ENCODE results near the gene LRMDA. TPM values are rescaled to one million over a fixed set of nuclear protein-coding genes. Genes with fewer than 3 reads are reported as not detected.

Gene LRMDA
- total and polyA plus RNA-seq, 4 experiments from 2014 or later = not detected

DNA sequence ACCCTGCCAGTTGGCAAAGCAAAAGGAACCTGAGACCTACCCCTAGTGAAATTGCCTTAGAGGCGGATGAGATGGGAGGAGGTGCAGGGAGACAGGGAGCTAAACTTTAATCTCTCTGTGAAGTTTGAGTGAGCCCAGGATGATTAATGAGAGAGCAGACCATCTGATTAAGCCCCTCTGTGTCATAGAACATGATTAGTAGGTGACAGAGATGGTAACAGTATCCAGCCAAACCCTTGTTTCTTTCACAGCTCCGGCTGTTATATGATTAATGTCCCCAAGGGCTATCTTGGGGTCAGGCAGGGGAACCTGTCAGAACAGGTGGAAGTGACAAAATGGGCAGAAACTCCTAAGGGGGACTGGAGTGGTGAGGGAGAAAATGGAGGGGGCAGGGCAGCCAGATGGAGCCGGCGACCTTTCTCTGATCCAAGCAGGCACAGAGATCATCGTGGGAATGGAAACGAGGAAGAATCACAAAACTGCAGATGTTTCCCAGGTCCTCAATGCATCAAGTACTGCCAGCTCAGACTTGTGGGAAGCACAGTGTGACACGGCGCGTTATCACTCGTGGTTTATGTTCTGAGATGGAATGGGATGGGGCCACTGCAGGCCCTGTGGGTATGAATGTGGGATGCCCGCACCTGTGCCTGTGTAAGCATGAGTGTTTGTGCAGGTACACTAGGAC, 684.2 kb downstream of the LRMDA start:
- peaks cover 3 to 4% of the 10 kb centered on the region in 2 donors for H3K27me3 Mint-ChIP-seq
- intact Hi-C loops (cut with micrococcal nuclease) = no loop called here
- CTCF ChIA-PET (ENCODE audit: partially characterized antibody) = no interaction called here
- Histone ChIP-seq H3K4me3 (ENCODE audit: low read length in 2 of 2) (no peak overlapping the region), H3K4me1 (ENCODE audit: insufficient read depth, low read length) (no peaks in the 10 kb centered on the region), H3K27me3 (ENCODE audit: insufficient read depth, low read length) (no peaks in the 10 kb centered on the region), H3K36me3 (ENCODE audit: insufficient read depth, low read length) (no peaks in the 10 kb centered on the region), H3K27ac (ENCODE audit: low read depth, low read length) (no peak overlapping the region), H3K9me3 (ENCODE audit: control insufficient read depth in 1 of 2, low read length in 2 of 2) (no peaks in the 10 kb centered on the region)
- H3K4me1 Mint-ChIP-seq = no peaks in the 10 kb centered on the region
- POLR2A ChIA-PET (ENCODE audit: partially characterized antibody) = no interaction called here
- no peak overlapping the region for H3K27ac Mint-ChIP-seq
- no peaks in the 10 kb centered on the region for H3K36me3 Mint-ChIP-seq
- no peak for DNase-seq
- H3K4me3 Mint-ChIP-seq = no peak overlapping the region
- peaks cover 0 to 5% (median 2%) of the 10 kb centered on the region in 8 donors for H3K9me3 Mint-ChIP-seq

DNA sequence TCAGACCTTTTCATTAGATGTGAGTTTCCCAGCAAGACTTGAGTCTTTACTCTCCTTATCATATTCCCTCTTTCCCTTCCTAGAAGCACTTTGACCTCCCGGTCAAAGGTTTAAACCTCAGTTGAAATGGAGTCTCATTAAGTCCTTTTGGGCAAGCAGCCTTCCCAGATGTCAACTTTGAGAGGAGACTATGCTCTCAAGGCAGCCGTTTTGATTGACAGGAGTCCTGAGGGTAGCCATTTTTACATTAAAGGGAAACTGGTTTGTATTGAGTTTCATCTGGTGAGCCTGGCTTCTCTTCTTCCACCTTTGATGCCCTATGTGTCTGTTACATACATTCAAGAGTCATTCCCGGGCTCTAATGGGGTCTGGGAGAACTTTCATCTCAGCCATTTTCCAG, 685.1 kb downstream of the LRMDA start:
- H3K27me3 Mint-ChIP-seq = peaks cover 3 to 4% of the 10 kb centered on the region in 2 donors
- no peak for DNase-seq
- intact Hi-C loops (cut with micrococcal nuclease) = no loop called here
- H3K36me3 Mint-ChIP-seq = no peaks in the 10 kb centered on the region
- H3K27ac ChIP-seq (ENCODE audit: low read depth, low read length) = no peak overlapping the region
- POLR2A ChIA-PET (ENCODE audit: partially characterized antibody) = no interaction called here
- peaks cover 0 to 5% (median 2%) of the 10 kb centered on the region in 8 donors for H3K9me3 Mint-ChIP-seq
- H3K4me1 Mint-ChIP-seq = no peaks in the 10 kb centered on the region
- no peaks in the 10 kb centered on the region for H3K27me3 ChIP-seq (ENCODE audit: insufficient read depth, low read length)
- no peaks in the 10 kb centered on the region for H3K4me1 ChIP-seq (ENCODE audit: insufficient read depth, low read length)
- no peak overlapping the region for H3K4me3 ChIP-seq (ENCODE audit: low read length in 2 of 2)
- no peak overlapping the region for H3K4me3 Mint-ChIP-seq
- H3K9me3 ChIP-seq (ENCODE audit: control insufficient read depth in 1 of 2, low read length in 2 of 2) = no peaks in the 10 kb centered on the region
- CTCF ChIA-PET (ENCODE audit: partially characterized antibody) = no interaction called here
- no peaks in the 10 kb centered on the region for H3K36me3 ChIP-seq (ENCODE audit: insufficient read depth, low read length)
- no peak overlapping the region for H3K27ac Mint-ChIP-seq

DNA sequence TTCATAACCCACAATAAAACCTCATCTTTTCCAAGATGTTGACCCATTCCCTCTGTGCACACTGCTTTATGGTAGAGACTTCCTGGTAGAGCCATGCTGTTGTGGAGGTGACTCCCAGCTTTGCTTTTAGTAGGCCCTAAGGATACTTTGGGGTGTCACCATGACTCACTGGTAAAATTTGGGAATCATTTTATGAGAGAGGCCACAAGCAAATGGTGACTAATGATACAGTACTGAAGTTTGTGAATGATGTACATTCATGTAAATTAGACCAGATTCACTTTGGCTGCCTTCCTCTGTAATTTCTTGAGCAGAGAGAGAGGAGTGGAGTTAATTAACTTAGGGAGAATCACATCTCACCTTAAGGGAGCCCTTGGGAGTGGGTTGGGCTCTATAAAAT, 686.5 kb downstream of the LRMDA start:
- H3K36me3 ChIP-seq (ENCODE audit: insufficient read depth, low read length) = no peaks in the 10 kb centered on the region
- Mint-ChIP-seq H3K27me3 (peaks cover under 1 to 2% of the 10 kb centered on the region in 2 donors), H3K27ac (no peak overlapping the region), H3K9me3 (peaks cover 0 to 4% (median 2%) of the 10 kb centered on the region in 8 donors), H3K4me3 (no peak overlapping the region), H3K36me3 (no peaks in the 10 kb centered on the region), H3K4me1 (no peaks in the 10 kb centered on the region)
- CTCF ChIA-PET (ENCODE audit: partially characterized antibody) = no interaction called here
- H3K9me3 ChIP-seq (ENCODE audit: control insufficient read depth in 1 of 2, low read length in 2 of 2) = no peaks in the 10 kb centered on the region
- no peaks in the 10 kb centered on the region for H3K4me1 ChIP-seq (ENCODE audit: insufficient read depth, low read length)
- H3K27me3 ChIP-seq (ENCODE audit: insufficient read depth, low read length) = no peaks in the 10 kb centered on the region
- no peak overlapping the region for H3K27ac ChIP-seq (ENCODE audit: low read depth, low read length)
- intact Hi-C loops (cut with micrococcal nuclease) = no loop called here
- DNase-seq = no peak
- H3K4me3 ChIP-seq (ENCODE audit: low read length in 2 of 2) = no peak overlapping the region
- POLR2A ChIA-PET (ENCODE audit: partially characterized antibody) = no interaction called here

DNA sequence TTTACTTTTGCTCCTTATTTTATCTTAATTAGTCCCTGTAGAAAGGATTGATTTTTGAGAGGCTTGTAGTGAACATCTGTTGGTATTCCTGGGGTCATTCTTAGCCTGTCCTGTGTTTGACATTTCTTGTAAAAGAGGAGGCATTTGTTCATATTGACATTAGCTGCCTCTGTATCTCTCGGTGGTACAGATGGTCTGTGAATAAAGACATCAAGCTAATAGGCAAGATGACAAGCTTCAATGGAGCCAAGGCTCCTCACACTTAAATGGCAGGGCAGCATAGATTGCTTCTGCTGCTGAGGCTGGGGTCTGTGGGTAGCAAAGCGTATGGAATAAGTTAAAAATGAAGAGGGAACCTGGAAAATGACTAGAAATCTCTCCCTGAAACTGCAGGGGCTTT, 687.6 kb downstream of the LRMDA start:
- Histone ChIP-seq H3K4me1 (ENCODE audit: insufficient read depth, low read length) (no peaks in the 10 kb centered on the region), H3K27me3 (ENCODE audit: insufficient read depth, low read length) (no peaks in the 10 kb centered on the region), H3K9me3 (ENCODE audit: control insufficient read depth in 1 of 2, low read length in 2 of 2) (no peaks in the 10 kb centered on the region), H3K4me3 (ENCODE audit: low read length in 2 of 2) (no peak overlapping the region), H3K36me3 (ENCODE audit: insufficient read depth, low read length) (no peaks in the 10 kb centered on the region), H3K27ac (ENCODE audit: low read depth, low read length) (no peak overlapping the region)
- Mint-ChIP-seq H3K27me3 (peaks cover 0 to 2% of the 10 kb centered on the region in 2 donors), H3K4me1 (no peaks in the 10 kb centered on the region), H3K4me3 (no peak overlapping the region), H3K36me3 (no peaks in the 10 kb centered on the region), H3K27ac (no peak overlapping the region), H3K9me3 (peaks cover 0 to 3% (median under 1%) of the 10 kb centered on the region in 8 donors)
- CTCF ChIA-PET (ENCODE audit: partially characterized antibody) = no interaction called here
- DNase-seq = no peak
- intact Hi-C loops (cut with micrococcal nuclease) = no loop called here
- POLR2A ChIA-PET (ENCODE audit: partially characterized antibody) = no interaction called here

DNA sequence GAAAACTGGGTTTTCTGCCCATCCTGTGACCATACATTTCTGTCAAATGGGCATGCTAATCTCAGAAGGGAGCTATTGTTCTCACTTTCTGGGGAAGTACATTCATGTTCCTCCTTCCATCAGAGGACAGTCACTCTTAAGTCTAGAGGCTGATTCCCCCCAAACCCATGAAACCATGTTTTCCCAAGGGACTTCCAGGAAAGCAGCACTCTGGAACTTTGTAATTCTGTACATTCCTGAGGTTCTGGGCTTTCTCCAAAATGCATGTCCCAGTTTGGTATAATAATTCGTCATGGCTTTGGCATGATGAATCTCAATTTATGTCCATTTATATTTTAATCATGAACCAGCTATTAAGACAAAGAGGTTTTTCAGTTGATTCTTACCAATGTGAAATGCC, 688.1 kb downstream of the LRMDA start:
- H3K36me3 Mint-ChIP-seq = no peaks in the 10 kb centered on the region
- Histone ChIP-seq H3K27ac (ENCODE audit: low read depth, low read length) (no peak overlapping the region), H3K27me3 (ENCODE audit: insufficient read depth, low read length) (no peaks in the 10 kb centered on the region), H3K36me3 (ENCODE audit: insufficient read depth, low read length) (no peaks in the 10 kb centered on the region), H3K9me3 (ENCODE audit: control insufficient read depth in 1 of 2, low read length in 2 of 2) (no peaks in the 10 kb centered on the region), H3K4me1 (ENCODE audit: insufficient read depth, low read length) (no peaks in the 10 kb centered on the region), H3K4me3 (ENCODE audit: low read length in 2 of 2) (no peak overlapping the region)
- H3K4me3 Mint-ChIP-seq = no peak overlapping the region
- ChIA-PET CTCF (ENCODE audit: partially characterized antibody) (no interaction called here), POLR2A (ENCODE audit: partially characterized antibody) (no interaction called here)
- no peak overlapping the region for H3K27ac Mint-ChIP-seq
- intact Hi-C loops (cut with micrococcal nuclease) = no loop called here
- peaks cover 0 to 2% of the 10 kb centered on the region in 2 donors for H3K27me3 Mint-ChIP-seq
- no peaks in the 10 kb centered on the region for H3K4me1 Mint-ChIP-seq
- peaks cover 0 to 3% (median under 1%) of the 10 kb centered on the region in 8 donors for H3K9me3 Mint-ChIP-seq
- no peak for DNase-seq

DNA sequence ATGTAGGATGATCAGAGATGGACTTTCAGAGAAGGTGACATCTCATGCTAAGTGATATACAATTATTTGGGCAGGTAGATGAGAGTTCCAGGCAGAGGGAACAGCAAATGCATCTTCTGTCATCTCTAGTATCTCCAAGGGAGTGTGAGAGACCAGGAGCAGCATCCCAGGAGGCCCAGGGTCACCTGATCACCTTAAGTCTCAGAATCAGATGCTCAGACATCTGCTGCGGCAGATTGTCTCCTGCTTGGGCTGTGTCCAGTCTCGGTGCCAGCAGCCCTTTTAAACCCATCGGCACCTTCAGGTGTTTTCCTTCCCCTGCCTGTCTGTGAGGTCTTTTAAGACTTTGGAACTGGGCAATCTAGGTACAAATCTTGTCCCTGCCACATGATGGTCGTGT, 690.6 kb downstream of the LRMDA start:
- Histone ChIP-seq H3K27me3 (ENCODE audit: insufficient read depth, low read length) (no peaks in the 10 kb centered on the region), H3K36me3 (ENCODE audit: insufficient read depth, low read length) (no peaks in the 10 kb centered on the region), H3K9me3 (ENCODE audit: control insufficient read depth in 1 of 2, low read length in 2 of 2) (no peaks in the 10 kb centered on the region), H3K4me1 (ENCODE audit: insufficient read depth, low read length) (no peaks in the 10 kb centered on the region), H3K4me3 (ENCODE audit: low read length in 2 of 2) (no peak overlapping the region), H3K27ac (ENCODE audit: low read depth, low read length) (no peak overlapping the region)
- intact Hi-C loops (cut with micrococcal nuclease) = no loop called here
- DNase-seq = no peak
- Mint-ChIP-seq H3K9me3 (peaks cover 0 to 3% (median 0%) of the 10 kb centered on the region in 8 donors), H3K4me1 (no peaks in the 10 kb centered on the region), H3K36me3 (no peaks in the 10 kb centered on the region), H3K4me3 (no peak overlapping the region), H3K27me3 (no peaks in the 10 kb centered on the region), H3K27ac (no peak overlapping the region)
- POLR2A ChIA-PET (ENCODE audit: partially characterized antibody) = no interaction called here
- CTCF ChIA-PET (ENCODE audit: partially characterized antibody) = no interaction called here

DNA sequence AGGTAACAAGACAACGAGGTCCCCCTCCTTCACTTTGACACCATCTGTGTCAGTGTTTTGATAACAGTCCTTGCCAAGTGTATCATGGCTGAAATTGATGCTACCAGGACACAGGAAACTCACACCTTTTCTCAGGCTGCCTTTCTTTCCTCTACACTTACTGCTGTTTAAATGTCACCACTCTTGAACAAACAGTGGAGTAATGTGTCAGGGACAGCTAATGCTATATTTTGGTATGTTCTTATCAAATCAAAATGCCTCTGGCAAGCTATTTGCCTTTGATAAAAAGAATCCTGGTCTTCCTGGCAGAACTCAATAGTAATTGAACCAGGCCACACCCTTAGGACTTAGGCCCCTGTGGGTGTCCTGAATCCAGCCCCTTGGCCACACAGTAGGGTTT, 692.9 kb downstream of the LRMDA start:
- Histone ChIP-seq H3K36me3 (ENCODE audit: insufficient read depth, low read length) (no peaks in the 10 kb centered on the region), H3K4me3 (ENCODE audit: low read length in 2 of 2) (no peak overlapping the region), H3K9me3 (ENCODE audit: control insufficient read depth in 1 of 2, low read length in 2 of 2) (no peaks in the 10 kb centered on the region), H3K27ac (ENCODE audit: low read depth, low read length) (no peak overlapping the region), H3K27me3 (ENCODE audit: insufficient read depth, low read length) (no peaks in the 10 kb centered on the region), H3K4me1 (ENCODE audit: insufficient read depth, low read length) (no peaks in the 10 kb centered on the region)
- H3K4me1 Mint-ChIP-seq = no peaks in the 10 kb centered on the region
- H3K27ac Mint-ChIP-seq = no peak overlapping the region
- intact Hi-C loops (cut with micrococcal nuclease) = no loop called here
- no peak for DNase-seq
- CTCF ChIA-PET (ENCODE audit: partially characterized antibody) = no interaction called here
- POLR2A ChIA-PET (ENCODE audit: partially characterized antibody) = no interaction called here
- peaks cover 0 to 3% (median 0%) of the 10 kb centered on the region in 8 donors for H3K9me3 Mint-ChIP-seq
- H3K27me3 Mint-ChIP-seq = peaks cover 0 to 1% of the 10 kb centered on the region in 2 donors
- no peaks in the 10 kb centered on the region for H3K36me3 Mint-ChIP-seq
- H3K4me3 Mint-ChIP-seq = no peak overlapping the region

DNA sequence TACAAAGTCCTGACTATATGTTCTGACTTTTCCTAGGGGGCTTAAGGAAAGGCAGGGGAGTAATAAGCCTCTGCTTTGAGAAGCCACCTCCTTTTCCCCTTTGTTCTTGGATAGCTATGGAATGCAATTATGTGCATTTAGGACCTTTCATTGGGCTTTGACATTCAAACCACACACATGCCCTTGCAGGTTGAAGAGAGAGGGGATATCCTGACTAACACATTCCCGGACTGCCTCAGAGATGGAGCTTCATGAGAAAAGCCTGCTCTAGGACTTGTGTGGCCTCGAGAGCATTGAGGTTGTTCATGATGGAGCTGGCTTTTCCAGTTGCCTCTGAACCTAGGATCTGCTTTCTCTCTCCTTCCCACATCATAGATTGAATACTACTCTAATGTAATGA, 694.5 kb downstream of the LRMDA start:
- no peak overlapping the region for H3K4me3 Mint-ChIP-seq
- no peaks in the 10 kb centered on the region for H3K36me3 ChIP-seq (ENCODE audit: insufficient read depth, low read length)
- H3K27ac ChIP-seq (ENCODE audit: low read depth, low read length) = no peak overlapping the region
- CTCF ChIA-PET (ENCODE audit: partially characterized antibody) = no interaction called here
- intact Hi-C loops (cut with micrococcal nuclease) = no loop called here
- H3K4me1 Mint-ChIP-seq = no peaks in the 10 kb centered on the region
- H3K4me1 ChIP-seq (ENCODE audit: insufficient read depth, low read length) = no peaks in the 10 kb centered on the region
- no peaks in the 10 kb centered on the region for H3K36me3 Mint-ChIP-seq
- H3K4me3 ChIP-seq (ENCODE audit: low read length in 2 of 2) = no peak overlapping the region
- H3K9me3 ChIP-seq (ENCODE audit: control insufficient read depth in 1 of 2, low read length in 2 of 2) = no peaks in the 10 kb centered on the region
- peaks cover 0 to 5% (median 0%) of the 10 kb centered on the region in 8 donors for H3K9me3 Mint-ChIP-seq
- H3K27me3 Mint-ChIP-seq = peaks cover 0 to 1% of the 10 kb centered on the region in 2 donors
- no peak for DNase-seq
- H3K27ac Mint-ChIP-seq = no peak overlapping the region
- POLR2A ChIA-PET (ENCODE audit: partially characterized antibody) = no interaction called here
- no peaks in the 10 kb centered on the region for H3K27me3 ChIP-seq (ENCODE audit: insufficient read depth, low read length)
